HG03159 (cell line): ENCODE measurements around the gene KIF18B.

ENCODE experiments used
- ATAC-seq: cut with Tn5 transposase; IDR thresholded peaks from one replicate; pipeline ENCODE4 v1.9.1; 2021; ENCODE audit warnings: mild to moderate bottlenecking, moderate library complexity; ENCODE audit not compliant: unreplicated experiment

KIF18B gene

GRCh38 chr17:44907729-44908470, 39.7 kb downstream of the KIF18B start:
- no peak for ATAC-seq

DNA sequence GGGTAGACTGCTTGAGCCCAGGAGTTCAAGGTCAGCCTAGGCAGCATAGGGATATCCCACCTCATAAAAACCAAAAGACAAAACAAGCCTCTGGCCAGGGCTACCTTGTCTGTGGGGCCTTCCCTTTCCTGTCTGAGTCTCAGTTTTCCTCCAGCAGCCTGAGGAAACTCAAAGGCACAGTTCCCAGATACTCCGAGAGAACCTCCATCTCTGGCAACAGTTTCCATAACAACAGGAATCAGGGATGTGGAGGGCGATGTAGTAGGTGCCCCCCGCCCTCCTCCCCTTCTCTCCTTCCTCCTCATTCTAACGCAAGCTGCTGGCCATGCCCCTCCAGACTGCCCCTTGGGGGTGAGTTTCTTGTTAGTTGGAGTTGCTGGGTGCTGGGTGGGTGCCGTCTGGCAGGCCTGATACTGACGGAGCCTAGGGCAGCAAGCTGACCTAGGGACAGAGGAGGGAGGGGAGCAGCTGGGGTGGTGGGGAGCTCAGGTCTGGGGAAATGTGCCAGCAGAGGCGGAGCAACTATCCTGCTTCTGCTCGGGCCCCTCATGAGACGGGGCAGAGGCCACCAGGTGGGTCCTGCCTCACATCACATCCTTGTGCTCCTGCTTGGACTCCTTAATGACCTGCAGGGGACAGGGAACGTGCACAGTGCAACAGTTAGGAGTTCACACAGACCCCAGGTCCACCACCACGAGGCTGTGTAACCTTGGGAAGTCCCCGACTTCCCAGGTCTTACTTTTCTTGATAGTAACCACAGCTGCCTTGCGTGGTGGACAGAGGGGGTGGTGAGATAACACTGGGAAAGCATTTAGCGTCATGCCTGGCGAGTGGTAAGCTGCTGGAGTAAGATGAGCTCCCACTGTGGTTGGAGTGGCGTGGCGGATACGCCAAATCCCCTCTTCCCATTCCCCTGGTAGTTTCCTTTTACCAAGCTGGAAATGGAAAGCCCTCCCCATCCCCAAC, 40.5 kb downstream of the KIF18B start:
- no peak for ATAC-seq

DNA sequence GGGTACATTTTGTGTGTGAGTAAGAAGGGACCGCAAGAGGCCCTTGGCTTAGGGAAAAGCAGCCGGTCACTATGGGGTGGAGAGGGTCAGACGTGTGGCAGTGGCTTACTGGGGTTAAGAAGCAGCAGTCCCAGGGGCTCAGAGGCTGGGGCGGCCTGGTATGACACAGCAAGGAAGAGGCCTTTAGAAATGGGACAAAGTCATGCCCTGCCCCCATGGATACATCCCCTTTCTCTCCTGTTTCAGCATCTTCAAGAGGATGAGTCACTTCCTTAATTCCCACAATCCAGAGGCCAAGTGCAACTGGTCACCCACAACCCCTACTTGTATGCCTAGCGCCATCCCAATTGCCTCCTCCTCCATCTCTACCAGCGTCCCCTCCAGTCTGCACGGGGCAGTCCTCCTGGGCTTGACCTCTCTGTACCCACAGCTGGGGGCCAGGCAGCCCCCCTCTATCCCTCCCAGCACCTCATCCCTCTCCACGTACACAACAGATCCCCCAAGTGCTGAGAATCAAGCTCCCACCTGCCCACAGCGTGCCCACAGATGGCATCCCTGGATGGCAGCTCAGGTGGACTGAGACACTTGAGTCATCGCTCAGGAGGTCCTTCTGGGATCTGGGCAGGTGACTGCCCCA, 41.4 kb downstream of the KIF18B start:
- ATAC-seq = no peak

- no peak for ATAC-seq
These were observed 42.3 kb downstream of the KIF18B start for GRCh38 chr17:44905006-44906000.

DNA sequence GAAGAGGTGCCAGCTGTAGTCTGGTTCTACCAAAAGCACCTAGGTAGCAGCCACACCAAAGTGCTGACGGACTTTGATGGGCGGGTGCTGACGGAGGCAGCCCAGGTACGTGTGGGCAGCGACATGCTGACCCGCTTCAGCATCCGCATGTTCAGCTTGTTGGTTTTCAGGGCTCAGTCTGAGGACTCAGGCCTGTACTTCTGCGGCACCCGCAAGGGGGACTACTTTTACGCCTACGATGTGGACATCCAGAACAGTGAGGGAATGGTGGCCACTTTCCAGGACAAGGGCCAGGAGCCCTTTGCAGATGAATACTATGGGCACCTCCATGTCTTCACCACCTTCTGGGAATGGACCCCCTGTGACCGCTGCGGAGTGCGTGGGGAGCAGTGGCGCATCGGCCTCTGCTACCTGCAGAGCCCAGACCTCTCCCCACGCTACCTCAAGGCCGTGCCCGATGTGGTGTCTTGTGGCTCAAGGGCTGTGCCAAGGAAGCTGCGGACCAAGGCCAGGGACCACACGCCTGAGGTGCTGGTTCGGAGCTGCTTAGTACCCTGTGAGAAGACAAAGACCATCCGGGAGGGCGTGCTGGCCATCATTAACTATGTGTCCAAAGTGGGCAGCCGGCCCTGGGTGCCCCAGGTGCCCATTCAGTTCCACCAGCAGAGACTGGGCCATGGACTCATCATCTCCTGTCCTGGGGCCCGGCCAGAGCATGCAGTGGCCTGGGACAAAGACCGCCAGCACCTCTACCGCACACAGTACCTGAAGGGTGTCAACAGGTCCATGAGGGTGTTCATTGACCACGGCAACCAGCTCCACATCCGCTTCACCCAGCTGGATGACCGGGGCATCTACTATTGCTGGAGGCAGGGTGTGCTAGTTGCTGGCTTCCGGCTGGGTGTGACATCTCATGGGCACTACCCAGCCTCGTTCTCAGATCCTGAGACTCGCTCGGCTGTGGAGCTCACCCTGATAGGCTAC, 43.3 kb downstream of the KIF18B start:
- ATAC-seq = no peak

- ATAC-seq = no peak
These were observed 44.4 kb downstream of the KIF18B start for GRCh38 chr17:44903012-44903685.

- ATAC-seq = no peak
These were observed 45.3 kb downstream of the KIF18B start for GRCh38 chr17:44902135-44902760.

- no peak for ATAC-seq
These were observed 46.1 kb downstream of the KIF18B start for GRCh38 chr17:44901411-44901921.

DNA sequence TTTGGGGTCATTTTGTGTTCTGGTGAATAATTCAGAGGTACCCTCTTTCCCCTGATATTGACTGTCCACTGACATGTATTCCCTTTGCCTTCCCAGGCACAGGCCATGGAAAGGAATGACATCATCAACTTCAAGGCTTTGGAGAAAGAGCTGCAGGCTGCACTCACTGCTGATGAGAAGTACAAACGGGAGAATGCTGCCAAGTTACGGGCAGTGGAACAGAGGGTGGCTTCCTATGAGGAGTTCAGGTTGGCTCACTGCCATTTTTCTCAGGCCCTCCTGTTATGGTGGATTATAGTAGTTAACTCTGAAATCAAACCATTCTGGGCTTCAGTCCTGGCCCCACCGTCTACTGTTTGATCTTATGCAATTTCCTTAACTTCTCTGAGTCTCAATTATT, 46.7 kb downstream of the KIF18B start:
- ATAC-seq = no peak

DNA sequence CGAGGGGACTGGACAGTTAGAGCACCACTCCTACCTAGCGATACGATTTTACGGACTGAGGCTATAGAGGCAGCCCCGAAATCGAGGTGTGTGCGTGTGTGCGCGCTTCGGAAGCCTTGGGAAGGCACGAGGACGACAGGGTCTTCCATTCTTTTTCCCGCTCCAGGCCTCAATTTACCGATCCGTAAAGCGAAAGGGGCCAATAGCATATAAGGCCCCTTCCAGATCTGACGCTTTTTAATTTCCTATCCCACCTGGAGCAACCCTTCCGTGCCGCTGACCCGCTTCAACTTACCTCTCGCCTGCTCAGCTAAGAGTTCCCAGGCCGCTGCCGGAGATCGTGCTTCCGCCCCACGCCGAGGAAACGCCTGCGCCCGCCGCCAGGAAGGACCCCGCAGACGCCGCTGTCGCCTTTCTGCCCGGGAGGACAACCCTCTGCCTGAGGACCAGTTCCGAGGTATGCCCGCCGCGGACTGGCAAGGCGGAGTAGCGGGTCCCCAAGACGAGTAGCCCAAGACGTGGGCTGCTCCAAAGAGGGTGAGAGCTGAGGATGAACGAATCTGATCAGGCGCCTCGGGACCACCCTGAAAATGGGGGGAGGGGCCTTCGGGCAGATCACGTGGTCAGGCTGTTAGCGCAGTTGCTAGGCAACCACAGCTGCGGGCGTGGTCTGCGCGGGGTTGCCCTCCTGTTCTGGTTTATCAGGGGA, 48.3 kb downstream of the KIF18B start, which contains the start of gene EFTUD2:
EFTUD2 (minus strand) TSS at position 372 of the 709 bp plus-strand sequence. CDS start 4,924 bp downstream, outside the sequence.
- peak; percentile 77 for ATAC-seq

GRCh38 chr17:44898768-44899073, 48.9 kb downstream of the KIF18B start:
- no peak for ATAC-seq

GRCh38 chr17:44894642-44895041, 52.9 kb downstream of the KIF18B start:
- no peak for ATAC-seq

- no peak for ATAC-seq
These were observed 55.3 kb downstream of the KIF18B start for GRCh38 chr17:44892250-44892649.

GRCh38 chr17:44889003-44889402, 58.6 kb downstream of the KIF18B start:
- no peak for ATAC-seq

DNA sequence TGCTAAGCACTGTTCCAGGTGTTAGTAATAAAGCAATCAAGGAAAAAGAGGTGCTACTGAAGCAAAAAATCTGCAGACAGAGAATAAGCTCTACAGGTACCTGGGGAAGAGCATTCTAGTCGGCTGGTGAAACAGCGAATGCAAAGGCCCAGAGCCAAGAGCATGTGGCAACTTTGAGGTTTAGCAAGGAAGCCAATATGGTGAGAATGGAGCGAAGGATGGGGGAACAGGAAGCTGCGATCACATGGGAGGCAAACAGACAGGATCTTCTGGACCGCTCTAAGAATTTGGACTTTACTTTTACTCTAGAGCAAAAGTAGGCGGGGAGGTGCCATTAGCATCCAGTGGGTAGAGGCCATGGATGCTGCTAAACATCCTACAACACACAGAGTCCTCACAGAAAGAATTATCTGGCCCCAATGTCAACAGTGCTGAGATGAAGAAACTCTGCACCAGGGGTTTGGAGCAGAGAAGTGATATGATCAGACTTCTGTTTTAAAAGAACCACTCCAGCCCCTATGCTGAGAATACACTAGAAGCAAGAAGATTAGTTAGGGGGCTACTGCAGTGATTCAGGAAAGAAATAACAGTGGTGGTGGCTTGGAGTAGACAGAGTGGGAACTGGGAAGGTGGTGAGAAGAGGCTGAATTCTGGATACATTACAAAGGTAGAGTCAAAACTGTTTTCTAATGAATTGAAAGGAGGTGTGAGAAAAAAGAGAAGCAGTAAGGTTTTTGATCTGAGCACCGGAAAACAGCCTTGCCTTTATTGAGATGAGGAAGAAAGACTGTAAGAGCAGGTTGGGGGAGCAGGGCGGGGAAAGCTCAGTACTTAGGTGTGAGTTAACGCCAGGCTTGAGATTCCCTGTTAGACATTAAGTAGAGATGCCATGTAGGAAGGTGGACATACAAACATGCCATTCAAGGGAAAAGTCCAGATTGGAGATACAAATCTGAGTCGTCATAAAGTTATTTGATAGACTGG, 59.3 kb downstream of the KIF18B start:
- no peak for ATAC-seq

DNA sequence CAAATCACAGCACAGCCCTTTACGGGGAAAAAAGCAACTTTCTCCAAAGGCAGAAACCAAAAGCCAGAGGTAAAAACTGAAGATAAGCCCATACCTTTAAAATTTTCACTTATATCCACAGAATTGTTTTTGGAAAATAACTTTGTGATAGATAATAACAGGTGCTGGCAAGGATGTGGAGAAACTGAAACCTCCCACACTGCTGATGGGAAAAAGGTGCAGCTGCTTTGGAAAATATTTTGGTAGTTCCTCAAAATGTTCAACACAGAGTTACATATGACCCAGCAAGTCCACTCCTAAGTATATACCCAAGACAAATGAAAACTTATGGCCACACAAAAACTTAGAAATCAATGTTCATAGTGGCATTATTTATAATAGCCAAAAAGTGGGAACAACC, 60.6 kb downstream of the KIF18B start:
- ATAC-seq = no peak
